G401.6 (cell line): ENCODE data around the gene PRR14L.
"Not testable (repeated sequence)": the region's sequence is repeated elsewhere in the genome, so short reads cannot be mapped to it uniquely, and the experiment has no call there.

Source experiments
- FAIRE-seq: peaks from 2 replicates; lab custom pipeline; 2012; peaks lifted over from hg19 to GRCh38; lab: Jason Lieb, UNC

Gene PRR14L

GRCh38 chr22:31739795-31740201, 10.1 kb downstream of the PRR14L start:
- no peak for FAIRE-seq

- no peak for FAIRE-seq
These were observed 11.4 kb downstream of the PRR14L start for GRCh38 chr22:31738566-31738965.

- FAIRE-seq: no peak
These were observed 12.0 kb downstream of the PRR14L start for GRCh38 chr22:31737932-31738331.

- FAIRE-seq: no peak
These were observed 13.5 kb downstream of the PRR14L start for GRCh38 chr22:31736458-31736857.

- FAIRE-seq: no peak
These were observed 15.4 kb downstream of the PRR14L start for GRCh38 chr22:31734512-31734911.

- no peak for FAIRE-seq
These were observed 16.3 kb downstream of the PRR14L start for GRCh38 chr22:31733580-31734079.

GRCh38 chr22:31732089-31732829, 17.7 kb downstream of the PRR14L start:
- FAIRE-seq: no peak

GRCh38 chr22:31730344-31730711, 19.6 kb downstream of the PRR14L start:
- no peak for FAIRE-seq

GRCh38 chr22:31728857-31729256, 21.1 kb downstream of the PRR14L start:
- no peak for FAIRE-seq

GRCh38 chr22:31726692-31727091, 23.2 kb downstream of the PRR14L start:
- FAIRE-seq: no peak

- FAIRE-seq: no peak
These were observed 26.2 kb downstream of the PRR14L start for GRCh38 chr22:31723723-31724122.

- FAIRE-seq: no peak
These were observed 30.0 kb downstream of the PRR14L start for GRCh38 chr22:31719850-31720471.

GRCh38 chr22:31715147-31715778, 34.7 kb downstream of the PRR14L start:
- no peak for FAIRE-seq

- not testable (repeated sequence) for FAIRE-seq
These were observed 38.7 kb downstream of the PRR14L start for GRCh38 chr22:31711226-31711625.

GRCh38 chr22:31707519-31707918, 42.4 kb downstream of the PRR14L start:
- FAIRE-seq: no peak

GRCh38 chr22:31695423-31695822, 54.5 kb downstream of the PRR14L start:
- no peak for FAIRE-seq

GRCh38 chr22:31694046-31694445, 55.9 kb downstream of the PRR14L start:
- not testable (repeated sequence) for FAIRE-seq

GRCh38 chr22:31692186-31692886, 57.6 kb downstream of the PRR14L start:
- no peak for FAIRE-seq

- no peak for FAIRE-seq
These were observed 58.5 kb downstream of the PRR14L start for GRCh38 chr22:31691408-31691807.

- no peak for FAIRE-seq
These were observed 66.5 kb downstream of the PRR14L start for GRCh38 chr22:31683181-31684105.

- FAIRE-seq: no peak
These were observed 67.2 kb downstream of the PRR14L start for GRCh38 chr22:31682751-31683150.
